ENCODE measurements around the gene EDIL3. TPM values are rescaled to one million over a fixed set of nuclear protein-coding genes. Genes with fewer than 3 reads are reported as not detected.
A peak's percentile ranks its signal among the peaks of the same experiment; 100 is the strongest.

Gene EDIL3
- polyA plus RNA-seq, 1 donor (not counting 4 experiments of a cell fraction or from before 2014, with no cell fraction given), result 0.34 TPM

GRCh38 chr5:84274585-84275468 is 109.9 kb downstream of the EDIL3 start:
- Histone ChIP-seq H3K4me1 (ENCODE audit: control insufficient read depth, extremely low read depth, insufficient read depth, low read length) (no peaks in the 10 kb centered on the region), H3K79me2 (ENCODE audit: control insufficient read depth, insufficient read depth, low read length) (no peaks in the 10 kb centered on the region), H4K20me1 (ENCODE audit: control insufficient read depth, extremely low read depth, insufficient read depth, low read length) (no peaks in the 10 kb centered on the region), H3K4me3 (ENCODE audit: control insufficient read depth in 2 of 3, extremely low read depth in 1 of 3, insufficient read depth in 2 of 3, low read depth in 1 of 3, low read length in 3 of 3) (no peak overlapping the region), H3K36me3 (ENCODE audit: control insufficient read depth in 2 of 2, extremely low read depth in 1 of 2, insufficient read depth in 2 of 2, low read length in 2 of 2) (no peaks in the 10 kb centered on the region), H3K4me2 (ENCODE audit: control insufficient read depth, extremely low read depth, insufficient read depth, low read depth, low read length) (no peak overlapping the region), H3K27me3 (ENCODE audit: control insufficient read depth, extremely low read depth, insufficient read depth, low read length) (peaks cover 3% of the 10 kb centered on the region), H3K9me3 (ENCODE audit: control insufficient read depth, low read depth, low read length) (no peaks in the 10 kb centered on the region), H3K9ac (ENCODE audit: control insufficient read depth, extremely low read depth, insufficient read depth, low read length) (no peak overlapping the region), H3K9me1 (ENCODE audit: control insufficient read depth, extremely low read depth, insufficient read depth, low read length) (no peaks in the 10 kb centered on the region), H2AFZ (ENCODE audit: control insufficient read depth, low read length) (no peak overlapping the region), H3K27ac (ENCODE audit: control insufficient read depth, insufficient read depth, low read length) (no peak overlapping the region)
- dilution Hi-C loops (cut with MboI; ENCODE audit: extremely low pct_ligation_motif_present, low sequenced_read_pairs), result no loop called here
- FAIRE-seq (no peak), DNase-seq (ENCODE audit: low read depth, low spot score) (no peak)
- TF ChIP-seq CTCF (optimal IDR thresholded peaks at IDR 0.05 in 1 of 3, IDR thresholded peaks at IDR 0.05 in 1 of 3, conservative IDR thresholded peaks at IDR 0.05 in 1 of 3; ENCODE audit: extremely low read depth in 1 of 3, insufficient read depth in 2 of 3, low read length in 3 of 3) (peak; percentile 46 to 52 (median 49)), EZH2 (IDR thresholded peaks at IDR 0.05; ENCODE audit: low read length) (no peak)

- TF ChIP-seq CTCF (optimal IDR thresholded peaks at IDR 0.05 in 1 of 3, IDR thresholded peaks at IDR 0.05 in 1 of 3, conservative IDR thresholded peaks at IDR 0.05 in 1 of 3; ENCODE audit: extremely low read depth in 1 of 3, insufficient read depth in 2 of 3, low read length in 3 of 3) (no peak), EZH2 (IDR thresholded peaks at IDR 0.05; ENCODE audit: low read length) (no peak)
- no peak for DNase-seq (ENCODE audit: low read depth, low spot score)
- Histone ChIP-seq H3K4me2 (ENCODE audit: control insufficient read depth, extremely low read depth, insufficient read depth, low read depth, low read length) (no peak overlapping the region), H3K4me3 (ENCODE audit: control insufficient read depth in 2 of 3, extremely low read depth in 1 of 3, insufficient read depth in 2 of 3, low read depth in 1 of 3, low read length in 3 of 3) (no peak overlapping the region), H2AFZ (ENCODE audit: control insufficient read depth, low read length) (no peak overlapping the region), H3K79me2 (ENCODE audit: control insufficient read depth, insufficient read depth, low read length) (no peaks in the 10 kb centered on the region), H3K9me1 (ENCODE audit: control insufficient read depth, extremely low read depth, insufficient read depth, low read length) (no peaks in the 10 kb centered on the region), H3K27ac (ENCODE audit: control insufficient read depth, insufficient read depth, low read length) (no peak overlapping the region), H4K20me1 (ENCODE audit: control insufficient read depth, extremely low read depth, insufficient read depth, low read length) (no peaks in the 10 kb centered on the region), H3K4me1 (ENCODE audit: control insufficient read depth, extremely low read depth, insufficient read depth, low read length) (no peaks in the 10 kb centered on the region), H3K9ac (ENCODE audit: control insufficient read depth, extremely low read depth, insufficient read depth, low read length) (no peak overlapping the region), H3K27me3 (ENCODE audit: control insufficient read depth, extremely low read depth, insufficient read depth, low read length) (no peaks in the 10 kb centered on the region), H3K36me3 (ENCODE audit: control insufficient read depth in 2 of 2, extremely low read depth in 1 of 2, insufficient read depth in 2 of 2, low read length in 2 of 2) (no peaks in the 10 kb centered on the region), H3K9me3 (ENCODE audit: control insufficient read depth, low read depth, low read length) (no peaks in the 10 kb centered on the region)
- dilution Hi-C loops (cut with MboI; ENCODE audit: extremely low pct_ligation_motif_present, low sequenced_read_pairs), result no loop called here
- FAIRE-seq, result no peak
Observed at GRCh38 chr5:84273517-84273883, 111.2 kb downstream of the EDIL3 start.

Measured in keratinocyte (primary cell).